K562 (cell line): Measurements from ENCODE around the gene FAM72D. TPM values are rescaled to one million over a fixed set of nuclear protein-coding genes. Genes with fewer than 3 reads are reported as not detected.
"Not testable (repeated sequence)": the region's sequence is repeated elsewhere in the genome, so short reads cannot be mapped to it uniquely, and the experiment has no call there.

Experiments
- ATAC-seq: fragments of 200-7000 bp; cut with Tn5 transposase; 3 replicates; pipeline ENCODE4 v1.9.1; 2020; ENCODE audit warnings: moderate library complexity
- BruUV-seq: library from RNA; stranded (reverse); fragments of 400-500 nt; replicated peaks from 2 replicates; lab custom pipeline; 2021; lab: Mats Ljungman, UMichigan
- CTCF ChIA-PET: fragments of 300-600 bp; formaldehyde crosslinking; extraction: SDS; loops from one replicate; lab custom pipeline; 2021; ENCODE audit warnings: low intra/inter-chr PET ratio; lab: Yijun Ruan, JAX
- POLR2A ChIA-PET: fragments of 300-600, 350-650 bp; sonication (Branson Sonifier 250); formaldehyde crosslinking; extraction: SDS; loops from one replicate; lab custom pipeline; 2021; ENCODE audit warnings: antibody characterized with exemption, inconsistent platforms; lab: Yijun Ruan, JAX
- DNase-seq, 4 experiments: peaks; one replicate each; pipeline versions ENCODE4 v3.0.0 to v3.0.0-alpha.2; 2011 to 2018; ENCODE audit warnings: low spot score in 3 of 4, mixed read lengths in 3 of 4; ENCODE audit errors: extremely low read depth in 1 of 4
- FAIRE-seq: peaks from 2 replicates; lab custom pipeline; 2011; peaks lifted over from hg19 to GRCh38; lab: Jason Lieb, UNC
- H2AFZ ChIP-seq: 2 replicates; pipeline ENCODE4 v1.6.0; 2011; ENCODE audit warnings: low read depth, low read length, control low read depth, inconsistent platforms
- H3K27ac ChIP-seq: fragments of 200-600 bp; 3 replicates; pipeline ENCODE4 v1.8.0; 2011; ENCODE audit warnings: low read depth, mild to moderate bottlenecking, control low read depth, inconsistent platforms, low read length, moderate library complexity, mixed read lengths; ENCODE audit errors: extremely low read depth
- H3K27me3 ChIP-seq, 2 experiments: fragments of 300-600 bp in 1 of 2; 2 replicates in 1 of 2; 3 replicates in 1 of 2; pipeline versions ENCODE4 v1.6.0 to v1.8.0; 2011; ENCODE audit warnings: inconsistent platforms in 2 of 2, low read length in 2 of 2, mild to moderate bottlenecking in 1 of 2, mixed read lengths in 1 of 2, moderate library complexity in 1 of 2; ENCODE audit not compliant: control insufficient read depth in 2 of 2, insufficient read depth in 2 of 2
- H3K36me3 ChIP-seq: fragments of 300-600 bp; 3 replicates; pipeline ENCODE4 v1.8.0; 2011; ENCODE audit warnings: mild to moderate bottlenecking, low read length, inconsistent platforms; ENCODE audit not compliant: control insufficient read depth, insufficient read depth
- H3K4me1 ChIP-seq, 2 experiments: fragments of 200-600 bp in 1 of 2; replicated peaks in 1 of 2; 2 replicates in 1 of 2; 3 replicates in 1 of 2; pipeline versions ENCODE4 v1.5.1 to v1.8.0; 2011; ENCODE audit warnings: inconsistent platforms in 2 of 2, low read length in 2 of 2, mild to moderate bottlenecking in 1 of 2, mixed read lengths in 1 of 2, moderate library complexity in 1 of 2; ENCODE audit not compliant: control insufficient read depth in 2 of 2, insufficient read depth in 2 of 2
- H3K4me2 ChIP-seq: 2 replicates; pipeline ENCODE4 v1.6.1; 2011; ENCODE audit warnings: low read length, control low read depth, inconsistent platforms, mixed read lengths; ENCODE audit not compliant: insufficient read depth
- H3K4me3 ChIP-seq: fragments of 200-600 bp; sonication (generic), shearing (Covaris generic); 2 replicates; pipeline ENCODE4 v1.5.1; 2016; ENCODE audit warnings: control low read depth, inconsistent platforms
- H3K79me2 ChIP-seq: fragments of 200-600 bp; 3 replicates; pipeline ENCODE4 v1.8.0; 2011; ENCODE audit warnings: low read length, inconsistent platforms; ENCODE audit not compliant: control insufficient read depth, insufficient read depth
- H3K9ac ChIP-seq, 2 experiments: 2 replicates each; pipeline versions ENCODE4 v1.6.0 to v1.6.1; 2011; ENCODE audit warnings: low read depth in 2 of 2, low read length in 2 of 2, control low read depth in 1 of 2, inconsistent platforms in 1 of 2, mild to moderate bottlenecking in 1 of 2, mixed read lengths in 1 of 2; ENCODE audit not compliant: insufficient read depth in 1 of 2
- H3K9me1 ChIP-seq: one replicate; pipeline ENCODE4 v1.6.0; 2011; ENCODE audit warnings: inconsistent platforms, mild to moderate bottlenecking, low read length, moderate library complexity; ENCODE audit not compliant: control insufficient read depth, insufficient read depth
- H3K9me3 ChIP-seq: replicated peaks from 2 replicates; pipeline ENCODE4 v1.5.1; 2011; ENCODE audit warnings: low read depth, low read length, inconsistent platforms; ENCODE audit not compliant: control insufficient read depth, insufficient read depth
- H4K20me1 ChIP-seq: replicated peaks from 2 replicates; pipeline ENCODE4 v1.6.1; 2011; ENCODE audit warnings: low read length, inconsistent platforms, mixed read lengths; ENCODE audit not compliant: control insufficient read depth, insufficient read depth
- WGBS: fragments of 100-300 bp; shearing (Covaris generic); methylation state at CpG from one replicate; pipeline ENCODE4 v1.1.6; 2016; ENCODE audit warnings: low coverage, mixed read lengths; ENCODE audit not compliant: insufficient coverage; ENCODE audit errors: missing lambda C conversion rate; 5-methylcytosine and 5-hydroxymethylcytosine counted together
- in situ Hi-C: fragments of 300-500 bp; cut with MboI; formaldehyde crosslinking; loops from 4 replicates; pipeline ENCODE4 v1.15.0; 2018; ENCODE audit warnings: inconsistent platforms, mixed read lengths
- intact Hi-C: fragments of 100-400 bp; cut with micrococcal nuclease; formaldehyde crosslinking; loops from 2 replicates; pipeline ENCODE4 v1.14.2; 2022
- polyA plus RNA-seq, 8 experiments: library from polyadenylated mRNA; depleted of rRNA in 4 of 8; stranded (reverse) in 5 of 8; unstranded in 3 of 8; fragments of >200 nt; fragmentation: Nextera tagmentation in 2 of 8; fragmentation: Illumina TruSeq in 1 of 8; extraction: Ambion mirVana in 2 of 8; extraction: Trizol in 1 of 8; gene quantifications; 2 replicates each; pipeline versions ENCODE4 v1.2.1 to v1.2.3, GENCODE V29; 2011 to 2014; ENCODE audit warnings: inconsistent platforms in 1 of 8, missing spikeins in 1 of 8
- total RNA-seq, 7 experiments: library from RNA; depleted of rRNA in 6 of 7; stranded (reverse); fragments of >200 nt in 6 of 7; fragmentation: Illumina TruSeq in 2 of 7; extraction: Trizol in 2 of 7; gene quantifications; 2 replicates each; pipeline versions ENCODE4 v1.2.1 to v1.2.3, GENCODE V29; 2011 to 2021; ENCODE audit warnings: low replicate concordance in 1 of 7

Gene FAM72D
- total and polyA plus RNA-seq, 9 of the 15 experiments (the other 6 are each of a cell fraction or from before 2014, with no cell fraction given), result 5.5 to 36.5 (median 20.1) TPM

GRCh38 chr1:145048181-145048856 is 47.5 kb upstream of the FAM72D start:
- H3K9me3 ChIP-seq, H3K9ac ChIP-seq, H3K4me3 ChIP-seq, H4K20me1 ChIP-seq, H3K27ac ChIP-seq, BruUV-seq, FAIRE-seq, H3K9me1 ChIP-seq, H2AFZ ChIP-seq, CTCF ChIA-PET, DNase-seq, in situ Hi-C loops, H3K79me2 ChIP-seq, H3K27me3 ChIP-seq, H3K4me2 ChIP-seq, ATAC-seq, intact Hi-C loops, H3K4me1 ChIP-seq, POLR2A ChIA-PET, H3K36me3 ChIP-seq: not testable (repeated sequence)
- WGBS, result no CpG with 5 or more reads among the region's 6 CpGs

GRCh38 chr1:145052019-145052776 is 43.6 kb upstream of the FAM72D start:
- H3K4me1 ChIP-seq, H3K4me3 ChIP-seq, H3K4me2 ChIP-seq, POLR2A ChIA-PET, BruUV-seq, FAIRE-seq, H3K27me3 ChIP-seq, H3K79me2 ChIP-seq, H3K27ac ChIP-seq, H2AFZ ChIP-seq, H3K9me3 ChIP-seq, H3K9me1 ChIP-seq, H3K36me3 ChIP-seq, intact Hi-C loops, H3K9ac ChIP-seq, H4K20me1 ChIP-seq, ATAC-seq, CTCF ChIA-PET, DNase-seq, in situ Hi-C loops: not testable (repeated sequence)
- no CpG with 5 or more reads among the region's 10 CpGs for WGBS

- POLR2A ChIA-PET, H3K79me2 ChIP-seq, H3K4me1 ChIP-seq, H3K9me1 ChIP-seq, ATAC-seq, DNase-seq, H4K20me1 ChIP-seq, BruUV-seq, H3K4me2 ChIP-seq, H2AFZ ChIP-seq, H3K4me3 ChIP-seq, intact Hi-C loops, H3K27me3 ChIP-seq, FAIRE-seq, CTCF ChIA-PET, in situ Hi-C loops, H3K27ac ChIP-seq, H3K9ac ChIP-seq, H3K9me3 ChIP-seq, H3K36me3 ChIP-seq: not testable (repeated sequence)
- WGBS, result no CpG with 5 or more reads among the region's 4 CpGs
Observed at GRCh38 chr1:145053428-145053827, 42.3 kb upstream of the FAM72D start.
